ENCODE results near the gene EPM2A.

The EPM2A gene

DNA sequence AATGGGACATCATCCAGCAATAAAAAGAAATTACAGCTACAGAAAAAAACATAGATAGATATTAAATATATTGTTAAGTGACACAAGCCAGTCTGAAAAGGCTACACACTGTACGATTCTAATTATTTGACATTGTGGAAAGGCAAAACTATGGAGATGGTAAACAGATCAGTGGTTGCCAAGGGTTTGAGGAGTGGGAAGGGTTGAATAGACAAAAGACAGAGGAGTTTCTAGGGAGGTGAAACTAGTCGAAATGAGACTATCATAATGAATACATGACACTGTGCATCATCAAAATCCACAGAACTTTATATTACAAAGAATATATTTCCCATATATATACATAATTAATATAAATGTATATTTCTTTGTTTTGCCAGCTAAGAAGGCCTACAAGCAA, 9.8 kb downstream of the EPM2A start:
- no peak overlapping the region for H2AFZ ChIP-seq (ENCODE audit: low read depth, low read length, severe bottlenecking)
- H3K27me3 ChIP-seq (ENCODE audit: low read length) = no peaks in the 10 kb centered on the region
- no peaks in the 10 kb centered on the region for H3F3A ChIP-seq (ENCODE audit: insufficient read depth)
- no peaks in the 10 kb centered on the region for H3K9me2 ChIP-seq (replicated peaks; ENCODE audit: insufficient read depth, low read length)
- no peaks in the 10 kb centered on the region for H4K20me1 ChIP-seq (ENCODE audit: low read depth, low read length)
- H3K9me3 ChIP-seq (ENCODE audit: insufficient read depth, low read length) = peaks cover 13% of the 10 kb centered on the region; the same call in 1 of the 2 replicates
- no peak overlapping the region for H3K4me2 ChIP-seq (ENCODE audit: low read depth, low read length, poor library complexity, severe bottlenecking)
- peaks cover 7% of the 10 kb centered on the region; the same call in 1 of the 2 replicates for H3K36me3 ChIP-seq (ENCODE audit: low read length)
- 0 out of 2 replicates have a peak, but pooled peaks cover 4% of the 10 kb centered on the region for H3K79me2 ChIP-seq (ENCODE audit: insufficient read depth, low read length)
- H3K9ac ChIP-seq (ENCODE audit: low read length) = no peak overlapping the region
- H3K4me3 ChIP-seq (ENCODE audit: insufficient read depth, low read length, poor library complexity, severe bottlenecking) = no peak overlapping the region
- no peak overlapping the region for H3K27ac ChIP-seq (ENCODE audit: low read depth, low read length)
- TF ChIP-seq, protein P1, sequence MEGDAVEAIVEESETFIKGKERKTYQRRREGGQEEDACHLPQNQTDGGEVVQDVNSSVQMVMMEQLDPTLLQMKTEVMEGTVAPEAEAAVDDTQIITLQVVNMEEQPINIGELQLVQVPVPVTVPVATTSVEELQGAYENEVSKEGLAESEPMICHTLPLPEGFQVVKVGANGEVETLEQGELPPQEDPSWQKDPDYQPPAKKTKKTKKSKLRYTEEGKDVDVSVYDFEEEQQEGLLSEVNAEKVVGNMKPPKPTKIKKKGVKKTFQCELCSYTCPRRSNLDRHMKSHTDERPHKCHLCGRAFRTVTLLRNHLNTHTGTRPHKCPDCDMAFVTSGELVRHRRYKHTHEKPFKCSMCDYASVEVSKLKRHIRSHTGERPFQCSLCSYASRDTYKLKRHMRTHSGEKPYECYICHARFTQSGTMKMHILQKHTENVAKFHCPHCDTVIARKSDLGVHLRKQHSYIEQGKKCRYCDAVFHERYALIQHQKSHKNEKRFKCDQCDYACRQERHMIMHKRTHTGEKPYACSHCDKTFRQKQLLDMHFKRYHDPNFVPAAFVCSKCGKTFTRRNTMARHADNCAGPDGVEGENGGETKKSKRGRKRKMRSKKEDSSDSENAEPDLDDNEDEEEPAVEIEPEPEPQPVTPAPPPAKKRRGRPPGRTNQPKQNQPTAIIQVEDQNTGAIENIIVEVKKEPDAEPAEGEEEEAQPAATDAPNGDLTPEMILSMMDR (IDR thresholded peaks at IDR 0.05; ENCODE audit: insufficient read depth, low read length, poor library complexity, severe bottlenecking) = no peak

DNA sequence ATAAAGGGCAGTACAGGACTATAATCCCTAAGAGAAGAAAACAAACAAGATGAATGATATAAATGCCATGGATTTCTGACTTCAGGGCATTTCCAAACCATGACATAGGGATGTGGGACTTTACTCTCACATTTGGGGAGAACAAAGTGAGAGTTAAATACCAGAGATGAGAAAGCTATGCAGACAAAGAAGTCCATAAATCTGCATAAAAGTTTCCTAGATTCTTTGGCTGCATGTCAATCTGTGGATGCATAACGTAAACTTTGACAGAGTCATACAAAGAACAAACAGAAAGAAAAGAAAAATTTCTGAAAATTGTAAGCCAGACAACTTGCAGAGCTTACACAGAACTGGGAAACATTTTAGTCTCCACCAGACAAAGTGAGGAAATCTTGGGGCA, 11.7 kb downstream of the EPM2A start:
- H3K4me3 ChIP-seq (ENCODE audit: insufficient read depth, low read length, poor library complexity, severe bottlenecking) = no peak overlapping the region
- TF ChIP-seq, protein P1 (IDR thresholded peaks at IDR 0.05; ENCODE audit: insufficient read depth, low read length, poor library complexity, severe bottlenecking) = no peak
- no peak for TF ChIP-seq EZH2phosphoT487 (conservative IDR thresholded peaks at IDR 0.05; ENCODE audit: low read length)
- no peaks in the 10 kb centered on the region for H4K20me1 ChIP-seq (ENCODE audit: low read depth, low read length)
- no peaks in the 10 kb centered on the region for H3K9me2 ChIP-seq (replicated peaks; ENCODE audit: insufficient read depth, low read length)
- H3F3A ChIP-seq (ENCODE audit: insufficient read depth) = no peaks in the 10 kb centered on the region
- H3K27me3 ChIP-seq (ENCODE audit: low read length) = no peaks in the 10 kb centered on the region
- H3K9me3 ChIP-seq (ENCODE audit: insufficient read depth, low read length) = peaks cover 2% of the 10 kb centered on the region; the same call in 1 of the 2 replicates
- H3K4me2 ChIP-seq (ENCODE audit: low read depth, low read length, poor library complexity, severe bottlenecking) = no peak overlapping the region
- no peak overlapping the region for H2AFZ ChIP-seq (ENCODE audit: low read depth, low read length, severe bottlenecking)
- peaks cover 8% of the 10 kb centered on the region; the same call in 1 of the 2 replicates for H3K36me3 ChIP-seq (ENCODE audit: low read length)
- no peak overlapping the region for H3K27ac ChIP-seq (ENCODE audit: low read depth, low read length)
- H3K79me2 ChIP-seq (ENCODE audit: insufficient read depth, low read length) = 0 out of 2 replicates have a peak, but pooled peaks cover 4% of the 10 kb centered on the region
- H3K9ac ChIP-seq (ENCODE audit: low read length) = no peak overlapping the region

DNA sequence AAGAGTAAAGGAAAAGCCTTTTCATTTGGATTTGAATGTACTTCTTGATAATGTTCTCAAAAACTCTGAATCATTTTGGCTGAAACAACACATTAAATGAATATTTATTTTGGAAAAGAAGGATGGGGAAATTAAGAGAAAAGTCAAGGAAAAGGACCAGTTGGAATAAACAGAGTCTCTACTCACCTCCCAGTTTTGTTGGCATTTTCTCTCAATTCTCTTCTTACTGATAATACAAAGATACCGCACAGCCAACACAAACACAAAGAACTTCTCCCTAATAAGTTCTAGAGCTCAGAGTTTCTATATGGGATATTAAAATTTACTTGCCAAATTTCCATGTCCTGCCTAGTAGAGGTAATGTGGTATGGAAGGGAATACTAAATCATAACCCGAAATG, 13.1 kb downstream of the EPM2A start:
- Histone ChIP-seq H3K9me3 (ENCODE audit: insufficient read depth, low read length) (no peaks in the 10 kb centered on the region), H3K79me2 (ENCODE audit: insufficient read depth, low read length) (0 out of 2 replicates have a peak, but pooled peaks cover 4% of the 10 kb centered on the region), H3K4me2 (ENCODE audit: low read depth, low read length, poor library complexity, severe bottlenecking) (no peak overlapping the region), H2AFZ (ENCODE audit: low read depth, low read length, severe bottlenecking) (no peak overlapping the region), H3K9ac (ENCODE audit: low read length) (no peak overlapping the region), H3K27ac (ENCODE audit: low read depth, low read length) (no peak overlapping the region), H3K27me3 (ENCODE audit: low read length) (no peaks in the 10 kb centered on the region), H3K4me3 (ENCODE audit: insufficient read depth, low read length, poor library complexity, severe bottlenecking) (no peak overlapping the region), H4K20me1 (ENCODE audit: low read depth, low read length) (no peaks in the 10 kb centered on the region), H3F3A (ENCODE audit: insufficient read depth) (no peaks in the 10 kb centered on the region), H3K36me3 (ENCODE audit: low read length) (peaks cover 6% of the 10 kb centered on the region; the same call in 1 of the 2 replicates), H3K9me2 (replicated peaks; ENCODE audit: insufficient read depth, low read length) (no peaks in the 10 kb centered on the region)
- TF ChIP-seq, protein P1 (IDR thresholded peaks at IDR 0.05; ENCODE audit: insufficient read depth, low read length, poor library complexity, severe bottlenecking) = no peak
- TF ChIP-seq EZH2phosphoT487 (conservative IDR thresholded peaks at IDR 0.05; ENCODE audit: low read length) = no peak
